A673 (cell line): ENCODE measurements around the gene OR2F2. TPM values are rescaled to one million over a fixed set of nuclear protein-coding genes. Genes with fewer than 3 reads are reported as not detected.

Source experiments
- BruUV-seq: library from RNA; stranded (reverse); fragments of 400-500 nt; replicated peaks from 2 replicates; lab custom pipeline; 2021; lab: Mats Ljungman, UMichigan
- CTCF ChIA-PET: fragments of 300-600 bp; sonication (Branson Sonifier 250); formaldehyde crosslinking; loops from one replicate; lab custom pipeline; 2022; ENCODE audit warnings: antibody characterized with exemption; lab: Charles Lee
- POLR2A ChIA-PET: fragments of 300-600 bp; sonication (Branson Sonifier 250); formaldehyde crosslinking; loops from one replicate; lab custom pipeline; 2022; ENCODE audit warnings: antibody characterized with exemption; ENCODE audit not compliant: low non-redundant PET; lab: Charles Lee
- DNase-seq: peaks from one replicate; pipeline ENCODE4 v3.0.0-alpha.2; 2015; ENCODE audit warnings: low spot score
- H3K27ac ChIP-seq: fragments of 200-600 bp; sonication (generic); 2 replicates; pipeline ENCODE4 v1.5.1; 2016; ENCODE audit warnings: mixed run types, low read depth, mild to moderate bottlenecking, mixed read lengths, antibody characterized with exemption, low read length; ENCODE audit not compliant: poor library complexity, severe bottlenecking
- H3K27me3 ChIP-seq: fragments of 200-600 bp; sonication (generic); replicated peaks from 2 replicates; pipeline ENCODE4 v1.6.1; 2017; ENCODE audit warnings: mixed run types, low read depth, mild to moderate bottlenecking, mixed read lengths, antibody characterized with exemption, low read length; ENCODE audit not compliant: insufficient read depth, poor library complexity
- H3K36me3 ChIP-seq: fragments of 200-600 bp; sonication (generic); 2 replicates; pipeline ENCODE4 v1.6.1; 2016; ENCODE audit warnings: mixed run types, mild to moderate bottlenecking, mixed read lengths, antibody characterized with exemption, low read length; ENCODE audit not compliant: insufficient read depth, poor library complexity, severe bottlenecking
- H3K4me1 ChIP-seq: fragments of 200-600 bp; sonication (generic); 2 replicates; pipeline ENCODE4 v1.6.1; 2017; ENCODE audit warnings: mixed run types, mild to moderate bottlenecking, mixed read lengths, antibody characterized with exemption, low read length; ENCODE audit not compliant: insufficient read depth, poor library complexity, severe bottlenecking
- H3K4me3 ChIP-seq: fragments of 200-600 bp; sonication (generic); 2 replicates; pipeline ENCODE4 v1.5.1; 2016; ENCODE audit warnings: low read depth, mixed run types, mild to moderate bottlenecking, mixed read lengths, low read length; ENCODE audit not compliant: poor library complexity, severe bottlenecking
- H3K9me3 ChIP-seq: fragments of 200-600 bp; sonication (generic); 2 replicates; pipeline ENCODE4 v1.6.1; 2016; ENCODE audit warnings: mixed run types, low read depth, mild to moderate bottlenecking, mixed read lengths, antibody characterized with exemption, low read length; ENCODE audit not compliant: poor library complexity, severe bottlenecking
- CTCF ChIP-seq: fragments of 300-800, 200-600 bp; sonication (generic); conservative IDR thresholded peaks from 2 replicates; pipeline ENCODE4 v1.5.1; 2017; ENCODE audit warnings: low read depth, mild to moderate bottlenecking, antibody characterized with exemption, low read length, moderate library complexity, mixed read lengths
- EZH2 ChIP-seq: fragments of 200-600 bp; sonication (generic); IDR thresholded peaks from 2 replicates; pipeline ENCODE4 v1.6.1; 2017; ENCODE audit warnings: borderline replicate concordance, low read depth, mild to moderate bottlenecking, mixed read lengths, antibody characterized with exemption, low read length; ENCODE audit not compliant: poor library complexity, severe bottlenecking
- intact Hi-C: fragments of 100-400 bp; cut with micrococcal nuclease; formaldehyde crosslinking; loops from one replicate; pipeline ENCODE4 v1.10.0; 2022; ENCODE audit not compliant: unreplicated experiment
- total RNA-seq: library from RNA; stranded (reverse); gene quantifications from 2 replicates; pipeline ENCODE4 v1.2.3, GENCODE V29; 2021

OR2F2 gene
- total RNA-seq, 1 experiment from 2014 or later, result not detected

GRCh38 chr7:143889068-143889467, 46.0 kb upstream of the OR2F2 start:
- CTCF ChIA-PET, result no interaction called here
- peaks cover 30% of the 10 kb centered on the region for H3K4me1 ChIP-seq
- POLR2A ChIA-PET, result no interaction called here
- H3K27me3 ChIP-seq, result no peaks in the 10 kb centered on the region
- TF ChIP-seq CTCF, result no peak
- TF ChIP-seq EZH2, result no peak
- peaks cover 4% of the 10 kb centered on the region for H3K9me3 ChIP-seq
- no peak for DNase-seq
- intact Hi-C loops, result no loop called here
- H3K27ac ChIP-seq, result no peak overlapping the region
- no TSS peak for BruUV-seq
- H3K36me3 ChIP-seq, result no peaks in the 10 kb centered on the region
- H3K4me3 ChIP-seq, result no peak overlapping the region

GRCh38 chr7:143890558-143890957, 44.5 kb upstream of the OR2F2 start:
- DNase-seq, result no peak
- peaks cover 25% of the 10 kb centered on the region for H3K4me1 ChIP-seq
- POLR2A ChIA-PET, result no interaction called here
- H3K4me3 ChIP-seq, result no peak overlapping the region
- TF ChIP-seq CTCF (no peak), EZH2 (no peak)
- CTCF ChIA-PET, result no interaction called here
- intact Hi-C loops, result no loop called here
- no TSS peak for BruUV-seq
- H3K9me3 ChIP-seq, result peaks cover 4% of the 10 kb centered on the region
- H3K27ac ChIP-seq, result no peak overlapping the region
- no peaks in the 10 kb centered on the region for H3K36me3 ChIP-seq
- H3K27me3 ChIP-seq, result no peaks in the 10 kb centered on the region

GRCh38 chr7:143891457-143891856, 43.6 kb upstream of the OR2F2 start:
- BruUV-seq, result no TSS peak
- H3K36me3 ChIP-seq, result no peaks in the 10 kb centered on the region
- intact Hi-C loops, result no loop called here
- H3K27me3 ChIP-seq, result no peaks in the 10 kb centered on the region
- H3K9me3 ChIP-seq, result peaks cover 4% of the 10 kb centered on the region
- H3K27ac ChIP-seq, result no peak overlapping the region
- ChIA-PET POLR2A (no interaction called here), CTCF (no interaction called here)
- peaks cover 24% of the 10 kb centered on the region for H3K4me1 ChIP-seq
- DNase-seq, result no peak
- TF ChIP-seq EZH2, result no peak
- no peak for TF ChIP-seq CTCF
- H3K4me3 ChIP-seq, result no peak overlapping the region
